ENCODE measurements around the gene PITPNM2.
"Not testable (repeated sequence)": the region's sequence is repeated elsewhere in the genome, so short reads cannot be mapped to it uniquely, and the experiment has no call there.

The PITPNM2 gene

DNA sequence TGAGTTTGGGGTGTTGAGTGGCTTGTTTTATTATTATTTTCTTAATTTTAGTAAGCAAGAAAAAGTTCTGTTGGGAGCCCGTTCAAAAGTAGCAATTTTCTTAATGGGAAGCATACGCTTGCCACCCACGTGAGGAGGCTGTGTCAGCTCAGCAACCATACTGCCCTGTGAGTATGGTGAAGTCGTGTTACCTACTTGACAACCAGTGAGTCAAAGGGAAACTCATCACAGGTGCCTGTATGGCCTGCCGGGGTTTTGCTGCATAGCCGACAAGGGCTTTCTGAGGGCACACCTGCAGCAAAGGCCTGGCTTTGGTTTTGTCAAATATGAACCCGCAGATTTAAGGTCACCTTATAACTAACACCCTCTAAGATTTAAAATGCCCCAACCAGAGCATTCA lies 31.1 kb downstream of the PITPNM2 start:
- DNase-seq: no peak

DNA sequence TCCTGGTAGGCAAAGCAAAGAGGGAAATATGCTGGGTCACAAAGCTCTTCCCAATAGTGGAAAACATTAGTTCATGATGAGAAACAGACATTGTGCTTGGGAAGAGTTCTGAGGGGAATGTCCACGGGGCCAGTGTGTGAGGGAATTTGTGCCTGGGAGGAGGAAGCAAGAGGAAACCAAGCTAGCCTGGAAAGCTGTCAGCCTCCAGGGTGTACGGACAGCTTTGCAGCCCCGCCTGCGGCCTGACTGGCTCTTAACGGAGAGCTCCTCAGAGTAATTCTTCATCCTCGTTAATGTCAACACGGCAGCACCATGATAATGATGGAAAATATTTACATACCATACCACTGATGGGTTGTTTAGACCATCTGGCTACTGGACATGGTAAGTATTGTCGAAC lies 32.4 kb downstream of the PITPNM2 start:
- no peak for DNase-seq

DNA sequence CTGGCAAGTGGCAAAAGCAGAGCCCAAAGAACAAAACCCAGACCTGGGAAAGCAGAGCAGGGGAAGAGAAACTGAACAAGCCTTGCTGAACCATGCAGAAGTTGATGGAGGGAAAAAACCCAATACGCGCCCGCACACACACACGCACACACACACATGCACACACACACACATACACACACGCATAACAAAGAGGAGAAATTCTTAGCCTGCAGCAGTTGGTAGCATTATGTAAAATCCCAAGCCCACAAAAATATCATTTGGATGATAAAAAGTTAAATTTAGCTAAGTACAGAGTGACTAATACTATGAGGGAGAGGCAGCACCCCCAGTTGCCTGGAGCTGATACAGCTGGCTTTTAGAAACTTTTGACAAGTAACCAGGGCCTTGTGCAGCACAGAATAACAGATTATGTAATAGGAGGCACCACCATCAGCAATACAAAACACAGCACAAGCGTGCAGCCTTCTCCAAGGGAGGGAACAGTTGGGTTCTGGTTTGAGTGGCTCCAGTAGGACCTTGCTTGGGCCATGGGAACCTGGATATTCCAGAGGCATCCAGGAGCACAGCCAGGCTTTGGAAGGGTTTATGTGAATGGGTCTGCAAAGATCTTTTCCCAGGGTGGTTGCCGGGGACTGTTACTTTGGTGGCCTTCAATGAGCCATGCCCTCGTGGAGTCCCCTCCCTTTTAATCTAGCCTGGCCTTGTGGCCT lies 35.3 kb downstream of the PITPNM2 start:
- peak in 1 of 2 donors; percentile 69 for DNase-seq

DNA sequence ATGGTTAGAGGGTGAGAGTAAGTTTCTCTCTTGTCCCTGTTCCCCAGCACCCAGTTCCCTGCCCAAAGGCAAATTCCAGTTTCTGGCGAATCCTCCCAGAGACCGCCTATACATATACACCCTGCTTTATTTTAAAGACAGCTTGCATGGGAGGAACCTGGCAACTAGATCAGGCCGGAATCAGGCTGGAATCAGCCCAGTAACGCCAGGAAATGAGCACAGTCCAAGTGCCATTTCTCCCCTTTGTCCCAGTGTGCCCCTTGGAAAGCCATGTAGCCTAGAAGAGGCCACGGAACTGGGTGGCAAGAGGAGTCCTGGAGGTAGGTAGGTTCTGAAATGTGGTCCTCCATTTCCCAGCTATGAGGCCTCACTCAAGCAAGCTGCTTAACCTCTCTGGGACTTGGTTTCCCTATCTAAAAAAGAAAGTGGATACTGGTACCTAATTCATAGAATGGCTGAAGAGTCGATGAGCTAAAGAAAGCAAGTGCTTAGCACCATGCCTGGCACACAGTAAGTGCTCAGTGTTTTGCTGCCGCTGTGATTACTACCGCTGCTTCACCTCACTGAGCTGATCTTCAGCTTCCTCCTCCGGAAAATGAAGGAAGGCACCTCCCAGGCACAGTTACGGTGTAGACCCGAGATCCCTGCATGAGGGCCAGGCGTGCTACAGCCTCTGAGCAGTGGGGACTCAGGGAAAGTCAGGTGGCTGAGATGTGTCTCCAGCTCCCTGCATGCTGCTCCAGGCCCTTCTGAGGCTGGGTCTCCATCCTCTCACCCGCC lies 36.4 kb downstream of the PITPNM2 start:
- DNase-seq: no peak

DNA sequence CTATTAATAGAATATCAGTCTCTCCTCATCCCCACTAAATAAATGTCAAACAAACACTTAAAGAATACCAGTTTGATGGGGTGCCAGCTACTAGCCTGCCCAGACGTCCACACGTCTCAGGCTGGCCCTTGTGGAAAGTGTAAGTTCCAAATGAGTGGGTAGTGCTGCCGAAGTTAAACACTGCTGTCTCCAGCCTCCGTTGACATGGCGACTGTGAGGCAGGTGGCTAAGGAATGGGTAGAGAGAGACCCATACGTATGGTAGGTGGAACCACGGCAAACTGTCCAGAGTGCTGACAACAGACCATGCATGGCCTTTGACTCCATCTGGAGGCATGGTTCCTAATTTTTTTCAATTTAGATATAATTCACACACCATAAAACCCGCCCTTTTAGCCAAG lies 37.9 kb downstream of the PITPNM2 start:
- no peak for DNase-seq

DNA sequence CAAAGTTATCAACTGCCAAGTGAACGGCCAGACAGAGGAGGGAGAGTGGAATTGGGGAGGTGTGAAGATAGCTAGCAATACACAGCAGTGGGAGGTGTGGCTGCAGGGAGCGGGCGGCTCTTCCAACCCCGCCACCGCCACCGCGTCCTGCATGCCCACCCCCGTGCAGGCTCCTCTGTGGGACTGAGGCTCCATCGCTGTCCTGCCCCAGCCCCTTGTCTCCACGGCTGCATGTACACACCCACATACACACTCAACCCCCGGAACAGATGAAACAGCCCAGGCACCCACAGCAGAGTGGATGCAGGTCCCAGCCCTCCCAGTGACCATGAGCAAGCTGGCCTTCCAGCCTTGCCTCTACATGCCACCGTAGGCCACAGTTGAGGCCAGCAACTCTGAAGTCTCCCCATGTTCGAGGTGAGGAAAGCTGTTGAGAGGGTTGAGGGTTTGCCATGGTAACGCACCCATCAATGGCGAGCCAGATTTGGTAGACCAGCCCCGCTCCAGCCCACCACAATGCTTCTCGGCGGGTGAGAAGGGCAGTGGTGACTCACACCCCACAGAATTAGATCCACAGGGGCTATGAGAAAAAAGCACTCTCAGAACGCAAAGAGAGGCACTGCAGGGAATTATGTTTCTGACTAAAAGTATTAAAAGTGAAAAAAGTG lies 39.3 kb downstream of the PITPNM2 start:
- DNase-seq: no peak

DNA sequence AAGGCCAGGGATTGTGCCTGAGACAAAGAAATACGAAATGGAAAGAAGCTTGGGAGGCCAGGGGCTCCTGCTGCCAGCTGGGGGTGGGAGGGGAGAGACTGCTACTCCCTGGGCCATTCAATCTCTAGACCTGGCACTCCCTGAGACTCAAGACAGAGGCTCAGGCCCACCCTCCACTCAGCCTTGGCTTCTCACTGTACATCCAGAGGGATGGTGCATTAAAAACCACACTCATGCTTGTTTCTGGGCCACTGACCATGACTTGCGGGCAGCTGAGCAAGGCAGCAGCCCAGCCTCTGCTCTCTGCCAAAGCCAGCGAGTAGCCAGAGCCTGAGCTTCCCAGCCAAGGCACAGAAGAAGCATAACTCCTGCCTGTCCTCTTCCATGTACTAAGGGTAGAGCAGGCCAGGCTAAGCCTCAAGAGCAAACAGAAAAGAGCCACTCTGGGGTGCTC lies 41.5 kb downstream of the PITPNM2 start:
- DNase-seq: no peak

DNA sequence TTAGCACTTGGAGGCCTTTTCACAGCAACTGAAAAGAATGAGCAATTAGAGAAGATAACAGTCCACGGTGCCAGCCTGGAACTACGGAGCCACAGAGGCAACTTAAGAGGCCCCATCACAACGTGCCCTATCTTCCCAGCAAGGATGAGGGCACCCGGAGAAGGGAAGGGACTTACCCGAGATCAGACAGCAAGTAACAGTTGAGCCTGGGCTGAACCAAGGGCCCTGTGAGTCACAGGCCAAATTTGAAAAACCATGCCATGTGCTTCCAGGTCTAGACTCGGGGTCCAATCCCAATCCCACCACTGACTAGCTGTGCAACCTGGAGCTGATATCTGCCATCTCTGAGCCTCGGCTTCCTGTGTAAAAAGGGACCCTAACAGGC lies 42.2 kb downstream of the PITPNM2 start:
- no peak for DNase-seq

DNA sequence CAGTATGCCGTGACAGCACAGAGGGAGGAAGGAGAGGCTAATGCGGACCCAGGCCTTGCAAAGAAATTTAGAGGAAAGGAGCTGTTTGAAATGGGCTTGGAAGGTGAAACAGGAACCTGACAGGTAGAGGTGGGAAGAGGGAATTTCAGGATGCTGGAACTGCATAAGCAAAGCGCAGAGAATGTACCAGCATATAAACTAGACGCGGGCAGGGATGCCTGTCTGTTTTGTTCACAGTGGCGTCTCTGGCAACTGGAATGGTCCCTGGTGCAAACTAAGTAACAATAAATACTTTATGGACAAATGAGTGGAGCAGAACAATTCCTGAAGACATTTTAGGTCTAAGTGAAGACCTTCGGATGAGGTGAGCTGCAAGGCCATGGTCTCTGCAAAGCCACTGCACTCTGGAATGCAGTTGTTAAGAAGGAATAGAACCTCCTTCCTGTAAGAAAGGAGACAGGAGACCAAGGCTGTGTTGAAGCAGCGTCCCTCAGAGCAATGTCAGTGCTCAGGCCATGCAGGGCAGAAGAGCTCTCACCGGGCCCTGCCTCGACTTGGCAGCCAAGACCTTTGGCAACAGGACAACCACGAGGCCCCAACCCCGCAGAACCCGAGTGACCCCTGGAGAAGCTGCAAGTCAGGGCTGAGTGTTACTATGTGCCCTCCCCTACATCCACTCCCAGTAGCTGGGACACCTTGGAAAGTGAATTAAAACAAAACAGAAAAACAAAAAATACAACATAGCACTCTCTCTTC lies 42.8 kb downstream of the PITPNM2 start:
- no peak for DNase-seq

DNA sequence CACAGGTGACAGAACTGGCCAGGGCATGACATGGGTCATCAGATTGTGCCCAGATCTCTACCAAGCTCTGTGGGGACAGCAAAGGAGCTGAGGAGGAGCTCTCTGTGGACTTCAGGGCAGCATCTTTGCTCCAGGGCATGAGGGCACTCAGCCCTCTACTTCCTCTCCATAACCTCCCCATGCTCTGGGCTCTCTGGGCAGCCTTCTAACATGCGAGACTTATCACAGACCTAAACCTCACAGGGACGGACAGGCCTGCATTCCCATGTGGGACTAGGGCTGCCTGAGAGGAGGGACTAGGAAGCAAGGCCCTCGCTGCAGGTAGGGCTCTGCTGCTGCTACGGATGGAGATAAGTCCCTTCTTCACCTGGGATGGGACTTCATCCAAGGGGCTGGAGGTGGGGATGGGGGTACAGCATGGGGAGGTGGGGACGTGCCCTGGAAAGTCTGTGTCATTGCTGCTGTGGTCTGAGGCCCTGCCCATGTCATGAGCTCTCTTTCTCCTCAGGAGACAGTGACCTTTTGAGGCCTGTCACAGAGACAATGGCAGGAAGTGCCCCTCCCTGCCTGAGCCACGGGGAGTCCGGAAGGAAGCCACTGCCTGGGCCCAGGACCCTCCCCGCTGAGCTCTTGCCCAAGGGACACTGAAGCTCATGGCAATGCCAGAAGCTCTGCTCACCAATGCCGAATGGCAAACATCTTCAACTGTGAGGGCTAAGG lies 44.1 kb downstream of the PITPNM2 start:
- DNase-seq: peak; percentile 26 to 64

DNA sequence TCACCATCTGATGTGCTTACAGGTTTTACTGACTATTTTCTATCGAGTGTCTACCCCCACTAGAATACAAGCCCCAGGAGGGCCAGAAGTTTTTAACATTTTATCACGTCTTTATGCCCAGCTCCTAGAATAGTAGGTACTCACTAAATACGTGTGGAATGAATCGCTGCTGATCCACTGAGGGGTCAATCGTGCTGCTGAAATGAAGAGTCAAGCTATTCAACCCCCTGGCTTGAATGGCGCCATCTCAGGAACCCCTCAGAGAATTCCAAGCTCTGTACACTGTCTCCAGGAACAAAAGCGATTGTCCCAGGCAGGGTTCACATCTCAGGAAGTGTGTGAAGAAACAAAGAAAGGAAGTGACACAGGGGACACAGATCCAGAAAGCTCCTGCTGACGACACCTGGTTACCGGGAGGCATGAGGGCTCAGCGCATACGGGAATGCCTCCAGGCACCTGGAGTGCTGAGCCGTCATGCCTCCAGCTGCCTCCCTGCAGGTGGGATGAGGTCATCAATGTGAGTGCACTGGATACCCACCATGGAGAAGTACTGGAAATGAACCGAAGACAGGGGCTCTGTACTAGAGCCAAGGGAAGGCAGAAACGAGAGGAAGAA lies 45.6 kb downstream of the PITPNM2 start:
- DNase-seq: no peak

DNA sequence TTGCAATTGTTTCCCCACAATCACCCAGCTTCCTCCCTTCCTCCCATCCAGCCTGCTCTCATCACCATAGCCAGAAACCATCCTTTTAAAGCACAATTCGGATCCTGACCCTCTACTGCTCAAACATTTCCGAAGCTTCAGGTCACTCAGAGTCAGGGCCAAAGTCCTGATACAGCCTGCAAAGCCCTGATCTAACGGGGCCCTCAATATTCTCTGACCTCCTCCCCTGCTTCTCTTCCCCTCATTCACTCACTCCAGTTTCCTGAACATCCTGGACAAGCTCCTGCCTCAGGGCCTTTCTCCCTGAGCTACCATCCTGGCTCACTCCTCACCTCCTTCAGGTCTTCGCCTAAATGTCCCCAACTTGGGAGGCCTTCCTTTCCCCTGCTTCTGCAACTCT lies 46.1 kb downstream of the PITPNM2 start:
- DNase-seq: no peak

DNA sequence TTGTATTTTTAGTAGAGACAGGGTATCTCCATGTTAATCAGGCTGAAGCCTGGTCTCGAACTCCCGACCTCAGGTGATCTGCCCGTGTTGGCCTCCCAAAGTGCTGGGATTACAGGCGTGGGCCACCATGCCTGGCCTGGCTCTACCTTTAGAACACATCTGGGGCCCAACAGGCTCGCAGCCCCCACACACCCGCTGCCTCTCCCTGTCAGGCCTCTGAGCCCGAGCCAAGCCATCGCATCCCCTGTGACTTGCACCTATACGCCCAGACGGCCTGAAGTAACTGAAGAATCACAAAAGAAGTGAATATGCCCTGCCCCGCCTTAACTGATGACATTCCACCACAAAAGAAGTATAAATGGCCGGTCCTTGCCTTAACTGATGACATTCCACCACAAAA lies 46.8 kb downstream of the PITPNM2 start:
- DNase-seq: not testable (repeated sequence)

DNA sequence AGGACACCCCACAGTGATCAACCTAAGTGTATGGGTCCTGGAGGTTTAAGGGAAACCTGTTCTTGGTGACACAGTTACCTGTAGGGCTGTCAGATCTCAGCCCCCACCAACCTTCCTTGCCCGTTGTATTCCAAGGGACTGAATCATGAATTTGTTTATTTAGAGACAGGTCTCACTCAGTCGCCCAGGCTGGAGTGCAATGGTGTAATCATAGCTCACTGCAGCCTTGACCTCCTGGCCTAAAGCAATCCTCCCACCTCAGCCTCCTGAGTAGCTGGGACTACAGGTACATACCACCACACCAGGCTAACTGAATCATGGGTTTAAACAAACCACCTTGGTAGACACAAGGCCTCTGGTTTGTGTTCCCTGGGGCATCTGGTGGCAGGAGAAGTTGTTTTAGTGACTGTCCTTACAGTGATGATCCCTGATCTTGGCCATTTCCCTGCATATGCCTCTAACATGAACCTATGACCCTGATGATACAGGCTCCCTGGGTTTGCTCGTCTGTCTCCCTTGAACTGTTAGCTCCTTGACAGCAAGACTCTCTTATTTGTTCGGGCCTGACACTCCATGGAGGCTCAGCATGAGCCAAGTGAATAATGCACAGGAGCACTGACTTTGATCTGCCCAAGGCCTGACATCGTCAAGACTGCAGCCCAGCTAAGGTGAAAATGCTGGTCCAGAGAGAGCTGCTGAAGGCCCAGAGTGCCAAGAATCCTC lies 47.9 kb downstream of the PITPNM2 start:
- DNase-seq: no peak

DNA sequence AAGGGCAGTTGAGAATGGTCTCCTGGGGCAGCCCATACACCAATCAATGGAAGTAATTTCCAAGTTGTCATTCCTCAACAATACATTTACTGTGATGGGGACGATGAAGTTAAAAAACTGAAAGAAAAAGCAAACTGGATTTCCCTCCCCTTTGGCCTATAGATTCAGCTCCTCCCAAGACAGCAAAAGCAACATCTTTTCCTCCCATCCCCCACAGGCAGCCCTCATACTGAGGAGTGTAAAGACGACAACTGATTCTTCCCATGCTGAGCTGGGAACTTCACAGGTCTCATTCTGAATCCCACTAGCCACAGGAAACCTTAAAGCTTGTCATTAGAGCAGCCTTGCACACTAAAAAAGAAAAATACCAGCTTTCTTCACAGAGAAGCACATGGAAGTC lies 48.5 kb downstream of the PITPNM2 start:
- no peak for DNase-seq

DNA sequence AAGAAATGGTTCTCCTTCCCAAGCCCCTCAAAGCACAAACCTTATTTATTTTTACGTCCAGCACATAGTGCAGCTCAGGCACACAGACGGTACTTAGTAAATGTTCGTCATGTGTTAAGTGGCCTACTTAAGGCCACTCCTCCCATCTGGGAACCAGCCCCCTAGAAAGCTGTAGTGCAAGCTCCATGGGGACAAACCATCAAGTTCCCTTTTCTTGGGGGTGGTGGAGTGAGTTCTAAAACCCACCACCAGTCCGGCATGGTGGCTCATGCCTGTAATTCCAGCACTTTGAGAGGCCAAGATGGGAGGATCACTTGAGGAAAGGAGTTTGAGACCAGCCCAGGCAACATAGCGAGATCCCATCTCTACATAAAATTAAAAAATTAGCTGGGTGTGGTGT lies 49.4 kb downstream of the PITPNM2 start:
- DNase-seq: no peak
